HuH-7.5 (cell line): ENCODE data around the gene RIN3.

ENCODE experiments used
- DNase-seq: peaks from one replicate; pipeline ENCODE4 v3.0.0; 2011; ENCODE audit warnings: low spot score

Gene RIN3, protein sequence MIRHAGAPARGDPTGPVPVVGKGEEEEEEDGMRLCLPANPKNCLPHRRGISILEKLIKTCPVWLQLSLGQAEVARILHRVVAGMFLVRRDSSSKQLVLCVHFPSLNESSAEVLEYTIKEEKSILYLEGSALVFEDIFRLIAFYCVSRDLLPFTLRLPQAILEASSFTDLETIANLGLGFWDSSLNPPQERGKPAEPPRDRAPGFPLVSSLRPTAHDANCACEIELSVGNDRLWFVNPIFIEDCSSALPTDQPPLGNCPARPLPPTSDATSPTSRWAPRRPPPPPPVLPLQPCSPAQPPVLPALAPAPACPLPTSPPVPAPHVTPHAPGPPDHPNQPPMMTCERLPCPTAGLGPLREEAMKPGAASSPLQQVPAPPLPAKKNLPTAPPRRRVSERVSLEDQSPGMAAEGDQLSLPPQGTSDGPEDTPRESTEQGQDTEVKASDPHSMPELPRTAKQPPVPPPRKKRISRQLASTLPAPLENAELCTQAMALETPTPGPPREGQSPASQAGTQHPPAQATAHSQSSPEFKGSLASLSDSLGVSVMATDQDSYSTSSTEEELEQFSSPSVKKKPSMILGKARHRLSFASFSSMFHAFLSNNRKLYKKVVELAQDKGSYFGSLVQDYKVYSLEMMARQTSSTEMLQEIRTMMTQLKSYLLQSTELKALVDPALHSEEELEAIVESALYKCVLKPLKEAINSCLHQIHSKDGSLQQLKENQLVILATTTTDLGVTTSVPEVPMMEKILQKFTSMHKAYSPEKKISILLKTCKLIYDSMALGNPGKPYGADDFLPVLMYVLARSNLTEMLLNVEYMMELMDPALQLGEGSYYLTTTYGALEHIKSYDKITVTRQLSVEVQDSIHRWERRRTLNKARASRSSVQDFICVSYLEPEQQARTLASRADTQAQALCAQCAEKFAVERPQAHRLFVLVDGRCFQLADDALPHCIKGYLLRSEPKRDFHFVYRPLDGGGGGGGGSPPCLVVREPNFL

GRCh38 chr14:92513204-92513965 lies at the start of gene RIN3:
TSS of gene RIN3 (plus strand) at chr14:92513781. CDS start at chr14:92513933, 152 bp downstream.
- DNase-seq = peak; percentile 56

DNA sequence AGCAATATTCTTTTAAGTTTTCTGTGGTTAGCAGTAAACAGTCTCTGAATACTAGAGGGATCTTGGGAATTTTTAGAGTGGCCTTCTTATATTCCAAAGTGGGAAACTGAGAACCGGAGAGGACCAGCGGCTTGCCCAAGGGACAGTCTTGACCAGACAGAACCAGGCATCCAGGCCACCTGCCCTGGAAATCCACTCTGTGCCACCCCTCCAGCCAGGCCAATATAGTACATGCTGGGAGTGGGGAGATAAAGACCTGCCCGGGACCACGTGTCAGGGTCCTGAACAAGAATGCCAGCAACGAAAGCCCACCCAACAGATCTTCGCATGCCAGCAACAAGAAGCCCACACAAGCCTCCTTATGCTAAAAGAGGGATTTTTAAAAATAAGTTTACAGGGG lies 49.4 kb upstream of the RIN3 start:
- DNase-seq = no peak

DNA sequence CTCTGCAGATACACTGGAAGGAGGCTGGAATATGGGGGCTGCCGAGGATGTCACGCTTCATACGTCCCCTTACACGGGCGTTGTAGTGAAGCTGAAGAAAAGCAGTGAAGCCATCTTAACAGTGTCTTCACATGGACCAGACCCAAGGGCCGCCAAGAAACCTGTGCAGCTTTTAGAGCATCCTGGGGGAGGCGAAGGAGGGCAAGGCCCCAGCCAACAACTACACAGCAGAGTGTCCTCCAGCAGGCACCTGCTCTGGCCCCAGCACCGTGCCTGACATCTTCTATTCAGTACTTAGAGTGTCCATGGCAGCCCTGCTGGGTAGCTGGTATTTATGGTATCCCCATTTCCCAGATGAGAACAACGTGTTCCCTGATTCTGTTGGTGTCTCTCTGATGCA lies 48.9 kb upstream of the RIN3 start:
- DNase-seq = no peak

DNA sequence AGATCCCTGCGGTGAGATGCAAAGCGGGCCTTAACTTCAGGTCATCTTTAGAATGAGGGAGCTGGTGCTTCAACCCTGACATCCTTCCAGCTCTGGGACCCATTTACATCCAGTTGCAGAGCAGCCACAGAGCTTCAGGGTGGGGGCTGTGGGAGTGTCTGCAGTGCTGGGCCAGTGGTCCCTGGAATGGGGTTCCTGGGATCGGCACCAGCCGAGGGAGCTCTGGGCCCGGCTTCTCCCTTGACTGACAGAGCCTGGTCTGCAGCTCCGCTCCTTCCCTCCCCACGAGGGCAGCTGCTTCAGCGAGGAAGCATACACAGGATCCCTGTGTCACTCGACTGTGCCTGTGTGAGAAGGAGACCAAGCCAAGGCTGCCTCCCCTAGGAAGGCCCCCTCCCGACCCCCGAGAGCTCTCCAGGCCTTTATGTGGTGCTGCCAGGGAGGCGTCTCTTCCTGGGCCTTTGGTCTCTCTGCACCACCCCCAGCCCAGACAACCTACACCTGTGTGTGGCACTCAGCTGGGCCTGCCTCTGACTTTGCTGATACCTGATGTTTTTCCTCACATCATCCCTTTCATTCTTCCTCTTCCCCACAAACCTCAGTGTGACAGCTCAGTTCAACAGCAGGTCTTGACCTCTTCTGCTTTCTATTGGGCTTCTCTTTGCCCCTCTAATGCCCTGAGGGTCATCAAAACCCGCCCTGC lies 48.1 kb upstream of the RIN3 start:
- no peak for DNase-seq

DNA sequence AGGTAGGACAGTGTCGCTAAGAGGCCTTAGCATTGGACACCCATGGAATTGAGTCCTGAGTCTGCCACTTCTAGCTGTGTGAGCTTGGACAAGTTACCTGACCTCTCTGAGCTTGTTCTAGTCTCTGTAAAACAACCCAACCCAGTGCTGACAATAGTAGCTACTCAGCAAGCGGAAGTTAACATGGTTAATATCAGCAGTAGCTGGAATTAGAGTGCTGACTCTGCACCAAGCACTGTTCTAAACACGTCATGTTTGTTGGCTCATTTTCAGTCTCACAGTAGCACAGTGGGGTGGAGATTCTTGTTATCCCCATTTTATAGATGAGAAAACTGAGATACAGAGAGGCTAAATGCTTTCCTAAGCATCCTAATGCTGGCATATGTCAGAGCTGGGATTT lies 47.5 kb upstream of the RIN3 start:
- no peak for DNase-seq

DNA sequence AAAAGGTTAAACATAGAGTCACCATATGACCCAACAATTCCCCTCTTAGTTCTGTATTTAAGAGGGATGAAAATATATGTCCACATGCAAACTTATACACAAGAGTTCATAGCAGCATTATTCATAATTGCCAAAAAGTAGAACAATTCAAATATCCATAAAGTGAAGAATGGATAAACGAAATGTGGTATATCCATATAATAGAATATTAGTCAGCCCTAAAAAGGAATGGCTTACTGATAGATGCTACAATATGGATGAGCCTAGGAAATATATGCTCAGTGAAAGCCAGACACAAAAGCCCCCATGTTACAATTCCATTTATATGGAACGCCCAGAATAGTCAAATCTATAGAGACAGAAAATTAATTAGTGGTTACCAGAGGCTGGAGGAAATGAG lies 44.1 kb upstream of the RIN3 start:
- no peak for DNase-seq

DNA sequence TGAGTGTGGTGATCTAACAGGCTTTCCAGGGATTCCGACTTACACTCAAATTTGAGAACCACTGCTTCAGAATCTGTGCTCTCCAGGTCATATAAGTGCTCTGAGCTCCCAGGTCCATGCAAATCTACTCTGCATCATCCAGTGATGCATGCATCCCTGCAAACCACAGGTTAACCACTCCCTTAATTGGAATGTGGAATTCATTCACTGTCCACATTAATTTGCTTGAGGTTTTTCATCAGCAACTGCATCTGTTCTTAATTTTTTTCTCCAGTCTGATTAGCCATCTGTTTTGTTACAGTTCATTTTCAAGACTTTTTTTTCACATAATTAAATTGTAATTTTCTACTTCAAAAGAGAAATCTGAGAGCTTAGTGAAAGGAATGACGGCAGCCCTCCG lies 43.4 kb upstream of the RIN3 start:
- no peak for DNase-seq

- no peak for DNase-seq
Measured at GRCh38 chr14:92470811-92471210, 42.8 kb upstream of the RIN3 start.

GRCh38 chr14:92471919-92472318 lies 41.7 kb upstream of the RIN3 start:
- peak; percentile 26 for DNase-seq

DNA sequence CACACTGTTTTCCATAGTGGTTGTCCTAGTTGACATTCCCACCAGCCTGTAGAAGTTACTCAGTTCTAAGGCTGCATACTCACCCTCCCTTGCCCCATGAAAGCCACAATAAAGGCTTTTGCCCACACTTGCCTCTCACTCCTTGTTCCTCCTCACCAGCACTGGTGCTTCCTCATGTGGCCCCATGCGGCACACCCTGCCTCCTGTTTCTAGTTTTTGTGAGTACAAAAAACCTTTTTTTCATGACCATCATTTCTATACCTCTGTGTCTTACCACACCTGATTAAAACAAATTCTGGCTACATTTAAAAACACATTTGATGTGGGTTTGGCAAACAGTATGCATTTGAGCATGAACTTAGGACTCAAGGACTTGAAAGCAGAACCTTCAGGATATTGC lies 40.7 kb upstream of the RIN3 start:
- no peak for DNase-seq

DNA sequence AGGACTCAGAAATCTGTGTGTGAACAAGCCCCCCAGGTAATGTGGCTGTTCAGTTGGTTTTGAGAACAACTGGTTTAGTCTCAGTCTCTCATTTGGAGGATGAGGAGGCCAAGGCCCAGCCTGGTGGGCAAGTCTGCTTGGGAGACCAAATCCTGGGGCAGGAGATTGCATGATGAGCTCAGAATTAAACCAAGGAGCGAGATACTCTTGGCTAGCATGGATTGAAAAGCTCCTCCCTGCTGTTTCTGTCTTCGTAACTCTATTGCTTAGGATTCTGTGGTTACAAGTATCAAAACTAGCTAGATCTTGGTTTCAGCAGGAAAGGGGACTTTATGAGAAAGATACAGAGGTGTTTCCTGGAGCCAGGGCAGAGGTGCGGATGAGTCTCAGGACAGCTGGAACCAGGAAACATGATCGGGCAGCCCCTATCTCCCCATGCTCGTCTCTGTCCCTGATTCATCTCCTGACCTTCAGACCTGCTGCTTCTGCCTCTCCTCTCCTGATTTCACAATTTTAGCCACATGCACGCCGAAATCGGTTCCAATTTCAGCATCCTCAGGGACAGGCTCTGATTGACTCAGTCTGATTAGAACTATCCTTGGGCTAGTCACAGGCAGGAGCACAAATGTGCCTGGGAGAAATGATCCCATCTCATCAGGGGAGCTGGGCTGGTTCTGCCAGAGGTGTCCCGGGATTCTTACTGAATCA lies 40.2 kb upstream of the RIN3 start:
- DNase-seq = no peak

GRCh38 chr14:92473969-92474535 lies 39.5 kb upstream of the RIN3 start:
- no peak for DNase-seq

- no peak for DNase-seq
Measured at GRCh38 chr14:92475037-92475436, 38.5 kb upstream of the RIN3 start.

DNA sequence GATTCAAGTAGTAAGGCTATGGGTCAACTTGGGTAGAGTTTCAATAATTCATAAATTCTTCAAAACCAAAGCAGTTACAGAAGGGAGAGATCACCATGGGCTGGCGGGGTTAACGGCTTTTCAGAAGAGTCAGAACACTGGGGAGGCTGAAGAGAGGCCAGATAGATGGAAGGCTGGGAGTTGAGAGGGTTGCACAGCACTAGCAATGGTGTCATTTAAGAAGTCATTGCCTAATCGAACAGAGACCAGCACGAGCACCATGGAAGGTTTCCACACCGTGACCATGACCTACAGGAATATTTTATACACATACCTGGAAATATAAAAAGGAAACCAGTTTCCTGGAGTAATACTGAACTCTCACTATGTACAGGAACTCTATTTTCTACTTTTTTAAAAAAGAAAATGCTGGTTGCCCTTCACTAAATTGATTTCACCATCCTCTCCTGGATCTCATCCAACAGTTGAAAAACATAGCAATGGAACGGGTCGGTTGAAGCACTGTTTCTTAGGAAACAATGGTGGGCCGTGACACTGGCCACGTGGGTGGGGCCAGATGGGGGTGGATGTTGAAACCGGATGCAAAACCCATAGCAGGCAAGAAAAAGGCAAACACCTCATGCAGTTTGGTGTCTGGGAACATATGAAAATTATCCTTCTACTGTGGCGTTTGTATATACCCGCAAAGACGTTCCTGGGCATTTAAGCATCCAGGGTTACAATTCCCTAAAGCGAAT lies 38.0 kb upstream of the RIN3 start:
- DNase-seq = no peak

DNA sequence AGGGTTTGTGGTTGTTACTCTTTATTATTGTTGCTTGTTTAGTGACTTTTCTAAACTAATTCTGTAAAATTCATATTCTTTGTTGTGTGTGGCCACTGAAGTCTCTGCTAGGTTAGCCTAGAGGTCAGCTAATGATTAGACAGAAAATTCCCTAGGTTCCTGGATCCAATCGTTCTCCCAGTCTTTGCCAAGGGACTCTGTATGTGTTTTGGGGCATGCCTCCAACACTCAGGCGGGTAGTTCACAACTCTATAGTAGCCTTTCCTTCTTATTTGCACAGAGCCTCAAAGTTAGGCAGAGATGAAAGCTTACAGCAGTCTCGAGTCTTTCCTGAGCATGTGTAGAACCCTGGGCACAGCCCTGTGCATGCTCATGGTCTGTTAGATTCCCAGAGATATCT lies 32.7 kb upstream of the RIN3 start:
- DNase-seq = no peak

- DNase-seq = no peak
Measured at GRCh38 chr14:92481386-92481785, 32.2 kb upstream of the RIN3 start.

GRCh38 chr14:92481811-92482555 lies 31.6 kb upstream of the RIN3 start:
- no peak for DNase-seq

DNA sequence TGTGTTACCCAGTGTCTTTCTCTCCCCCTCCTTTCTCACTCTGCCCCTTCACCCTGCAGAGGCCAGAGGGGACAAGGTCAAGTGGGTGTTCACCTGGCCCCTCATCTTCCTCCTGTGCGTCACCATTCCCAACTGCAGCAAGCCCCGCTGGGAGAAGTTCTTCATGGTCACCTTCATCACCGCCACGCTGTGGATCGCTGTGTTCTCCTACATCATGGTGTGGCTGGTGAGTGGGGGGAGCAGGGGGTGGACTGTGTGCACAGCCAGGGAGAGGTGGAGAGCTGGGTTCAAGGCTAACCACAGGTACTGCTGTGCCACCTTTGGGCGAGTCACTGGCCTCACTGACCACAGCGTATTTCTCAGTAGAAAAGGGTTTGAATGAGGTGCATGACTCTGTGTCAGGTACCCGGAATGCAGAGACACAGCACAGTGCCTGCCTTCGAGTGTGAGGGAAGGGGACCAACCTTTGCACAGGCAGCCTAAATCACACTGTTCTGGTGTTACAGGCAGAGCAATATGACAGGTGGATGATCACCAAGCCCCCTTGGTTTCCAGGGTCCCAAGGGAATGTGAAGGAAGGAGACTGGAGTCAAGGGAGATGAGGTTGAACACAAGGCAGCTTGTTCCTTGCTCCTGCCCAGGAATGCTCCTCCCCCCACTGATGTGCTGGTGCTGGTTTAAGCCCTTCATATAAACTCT lies 30.8 kb upstream of the RIN3 start:
- DNase-seq = no peak
